ENCODE measurements around the gene DAAM2. TPM values are rescaled to one million over a fixed set of nuclear protein-coding genes. Genes with fewer than 3 reads are reported as not detected.

Gene DAAM2
- polyA plus RNA-seq, 1 donor (not counting 4 experiments of a cell fraction or from before 2014, with no cell fraction given) = not detected

DNA sequence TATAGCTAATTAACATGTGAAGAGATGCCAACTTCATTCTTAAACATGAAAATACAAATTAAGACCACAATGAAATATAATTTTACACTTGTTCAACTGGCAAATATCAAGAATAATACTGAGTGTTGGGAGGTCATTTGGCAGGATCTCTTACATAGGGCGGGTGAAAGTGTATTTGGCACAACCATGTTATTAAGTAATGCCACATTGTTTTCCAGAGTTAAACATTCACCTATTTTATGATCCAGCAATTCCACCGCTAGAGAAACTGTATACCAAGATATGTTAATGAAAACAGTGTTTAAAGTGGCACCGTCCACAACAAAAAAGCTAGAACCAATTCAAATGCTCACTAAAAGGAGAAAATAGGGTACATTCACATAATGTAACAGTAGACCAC is 128.0 kb downstream of the DAAM2 start:
- Histone ChIP-seq H3K9me3 (ENCODE audit: control insufficient read depth, low read depth, low read length) (no peaks in the 10 kb centered on the region), H3K79me2 (ENCODE audit: control insufficient read depth, insufficient read depth, low read length) (no peaks in the 10 kb centered on the region), H3K4me2 (ENCODE audit: control insufficient read depth, extremely low read depth, insufficient read depth, low read depth, low read length) (no peak overlapping the region), H2AFZ (ENCODE audit: control insufficient read depth, low read length) (no peak overlapping the region), H4K20me1 (ENCODE audit: control insufficient read depth, extremely low read depth, insufficient read depth, low read length) (no peaks in the 10 kb centered on the region), H3K9ac (ENCODE audit: control insufficient read depth, extremely low read depth, insufficient read depth, low read length) (no peak overlapping the region), H3K36me3 (ENCODE audit: control insufficient read depth in 2 of 2, extremely low read depth in 1 of 2, insufficient read depth in 2 of 2, low read length in 2 of 2) (peaks cover 0 to 2% of the 10 kb centered on the region in 2 experiments), H3K27ac (ENCODE audit: control insufficient read depth, insufficient read depth, low read length) (no peak overlapping the region), H3K27me3 (ENCODE audit: control insufficient read depth, extremely low read depth, insufficient read depth, low read length) (no peaks in the 10 kb centered on the region), H3K9me1 (ENCODE audit: control insufficient read depth, extremely low read depth, insufficient read depth, low read length) (no peaks in the 10 kb centered on the region), H3K4me3 (ENCODE audit: control insufficient read depth in 2 of 3, extremely low read depth in 1 of 3, insufficient read depth in 2 of 3, low read depth in 1 of 3, low read length in 3 of 3) (no peak overlapping the region), H3K4me1 (ENCODE audit: control insufficient read depth, extremely low read depth, insufficient read depth, low read length) (peaks cover 11% of the 10 kb centered on the region)
- dilution Hi-C loops (cut with MboI; ENCODE audit: extremely low pct_ligation_motif_present, low sequenced_read_pairs) = no loop called here
- no peak for TF ChIP-seq EZH2 (IDR thresholded peaks at IDR 0.05; ENCODE audit: low read length)
- TF ChIP-seq, protein P1, sequence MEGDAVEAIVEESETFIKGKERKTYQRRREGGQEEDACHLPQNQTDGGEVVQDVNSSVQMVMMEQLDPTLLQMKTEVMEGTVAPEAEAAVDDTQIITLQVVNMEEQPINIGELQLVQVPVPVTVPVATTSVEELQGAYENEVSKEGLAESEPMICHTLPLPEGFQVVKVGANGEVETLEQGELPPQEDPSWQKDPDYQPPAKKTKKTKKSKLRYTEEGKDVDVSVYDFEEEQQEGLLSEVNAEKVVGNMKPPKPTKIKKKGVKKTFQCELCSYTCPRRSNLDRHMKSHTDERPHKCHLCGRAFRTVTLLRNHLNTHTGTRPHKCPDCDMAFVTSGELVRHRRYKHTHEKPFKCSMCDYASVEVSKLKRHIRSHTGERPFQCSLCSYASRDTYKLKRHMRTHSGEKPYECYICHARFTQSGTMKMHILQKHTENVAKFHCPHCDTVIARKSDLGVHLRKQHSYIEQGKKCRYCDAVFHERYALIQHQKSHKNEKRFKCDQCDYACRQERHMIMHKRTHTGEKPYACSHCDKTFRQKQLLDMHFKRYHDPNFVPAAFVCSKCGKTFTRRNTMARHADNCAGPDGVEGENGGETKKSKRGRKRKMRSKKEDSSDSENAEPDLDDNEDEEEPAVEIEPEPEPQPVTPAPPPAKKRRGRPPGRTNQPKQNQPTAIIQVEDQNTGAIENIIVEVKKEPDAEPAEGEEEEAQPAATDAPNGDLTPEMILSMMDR (optimal IDR thresholded peaks at IDR 0.05 in 1 of 3, IDR thresholded peaks at IDR 0.05 in 1 of 3, conservative IDR thresholded peaks at IDR 0.05 in 1 of 3; ENCODE audit: extremely low read depth in 1 of 3, insufficient read depth in 2 of 3, low read length in 3 of 3) = no peak
- DNase-seq (ENCODE audit: low read depth, low spot score) = no peak
- FAIRE-seq = no peak

DNA sequence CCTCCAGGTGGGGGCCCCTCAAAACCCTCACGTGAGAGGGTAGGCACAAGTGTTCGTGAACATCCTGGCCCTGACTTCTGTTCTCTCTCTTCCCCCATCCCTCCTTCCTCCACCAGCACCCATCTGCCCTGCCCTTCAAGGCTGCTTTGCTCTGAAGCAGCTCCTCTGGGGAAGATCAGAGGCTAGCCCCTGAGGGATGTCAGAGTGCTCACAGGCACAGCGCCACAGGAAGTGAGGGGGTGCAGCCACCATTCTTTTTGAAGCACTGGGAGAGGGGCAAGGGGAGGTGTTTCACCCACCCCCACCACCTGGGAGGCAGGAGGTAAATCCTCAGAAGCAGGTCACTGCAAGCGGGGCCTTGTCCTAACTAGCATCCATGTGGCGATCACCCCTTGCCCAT is 130.6 kb downstream of the DAAM2 start:
- dilution Hi-C loops (cut with MboI; ENCODE audit: extremely low pct_ligation_motif_present, low sequenced_read_pairs) = no loop called here
- Histone ChIP-seq H3K9me1 (ENCODE audit: control insufficient read depth, extremely low read depth, insufficient read depth, low read length) (no peaks in the 10 kb centered on the region), H3K9me3 (ENCODE audit: control insufficient read depth, low read depth, low read length) (no peaks in the 10 kb centered on the region), H3K27ac (ENCODE audit: control insufficient read depth, insufficient read depth, low read length) (no peak overlapping the region), H3K4me1 (ENCODE audit: control insufficient read depth, extremely low read depth, insufficient read depth, low read length) (peaks cover 15% of the 10 kb centered on the region), H3K79me2 (ENCODE audit: control insufficient read depth, insufficient read depth, low read length) (no peaks in the 10 kb centered on the region), H3K4me3 (ENCODE audit: control insufficient read depth in 2 of 3, extremely low read depth in 1 of 3, insufficient read depth in 2 of 3, low read depth in 1 of 3, low read length in 3 of 3) (no peak overlapping the region), H2AFZ (ENCODE audit: control insufficient read depth, low read length) (no peak overlapping the region), H3K36me3 (ENCODE audit: control insufficient read depth in 2 of 2, extremely low read depth in 1 of 2, insufficient read depth in 2 of 2, low read length in 2 of 2) (no peaks in the 10 kb centered on the region), H3K9ac (ENCODE audit: control insufficient read depth, extremely low read depth, insufficient read depth, low read length) (no peak overlapping the region), H3K4me2 (ENCODE audit: control insufficient read depth, extremely low read depth, insufficient read depth, low read depth, low read length) (no peak overlapping the region), H3K27me3 (ENCODE audit: control insufficient read depth, extremely low read depth, insufficient read depth, low read length) (no peaks in the 10 kb centered on the region), H4K20me1 (ENCODE audit: control insufficient read depth, extremely low read depth, insufficient read depth, low read length) (no peaks in the 10 kb centered on the region)
- TF ChIP-seq, protein P1 (optimal IDR thresholded peaks at IDR 0.05 in 1 of 3, IDR thresholded peaks at IDR 0.05 in 1 of 3, conservative IDR thresholded peaks at IDR 0.05 in 1 of 3; ENCODE audit: extremely low read depth in 1 of 3, insufficient read depth in 2 of 3, low read length in 3 of 3) = no peak
- no peak for TF ChIP-seq EZH2 (IDR thresholded peaks at IDR 0.05; ENCODE audit: low read length)
- no peak for FAIRE-seq
- DNase-seq (ENCODE audit: low read depth, low spot score) = no peak
